Keratinocyte (primary cell): Measurements from ENCODE around the gene BNIP5. TPM values are rescaled to one million over a fixed set of nuclear protein-coding genes. Genes with fewer than 3 reads are reported as not detected.
"Not testable (repeated sequence)": the region's sequence is repeated elsewhere in the genome, so short reads cannot be mapped to it uniquely, and the experiment has no call there.

Experiments used
- DNase-seq: peaks from one replicate; pipeline ENCODE4 v3.0.0-alpha.2; 2011; ENCODE audit warnings: low read depth, missing footprints, low spot score
- FAIRE-seq: peaks from 2 replicates; lab custom pipeline; 2011; peaks lifted over from hg19 to GRCh38; lab: Jason Lieb, UNC
- H2AFZ ChIP-seq: 2 replicates; pipeline ENCODE4 v1.6.0; 2012; ENCODE audit warnings: low read length, control low read depth, inconsistent platforms; ENCODE audit not compliant: control insufficient read depth
- H3K27ac ChIP-seq: 2 replicates; pipeline ENCODE4 v1.5.1; 2011; ENCODE audit warnings: low read length; ENCODE audit not compliant: control insufficient read depth, insufficient read depth
- H3K27me3 ChIP-seq: 3 replicates; pipeline ENCODE4 v1.6.0; 2011; ENCODE audit warnings: low read length; ENCODE audit not compliant: control insufficient read depth, insufficient read depth; ENCODE audit errors: extremely low read depth
- H3K36me3 ChIP-seq, 2 experiments: 2 replicates in 1 of 2; 3 replicates in 1 of 2; pipeline ENCODE4 v1.5.1; 2011; ENCODE audit warnings: low read length in 2 of 2, mild to moderate bottlenecking in 1 of 2; ENCODE audit not compliant: control insufficient read depth in 2 of 2, insufficient read depth in 2 of 2; ENCODE audit errors: extremely low read depth in 1 of 2
- H3K4me1 ChIP-seq: 3 replicates; pipeline ENCODE4 v1.5.1; 2011; ENCODE audit warnings: low read length; ENCODE audit not compliant: control insufficient read depth, insufficient read depth; ENCODE audit errors: extremely low read depth
- H3K4me2 ChIP-seq: 3 replicates; pipeline ENCODE4 v1.6.0; 2011; ENCODE audit warnings: low read depth, low read length; ENCODE audit not compliant: control insufficient read depth, insufficient read depth; ENCODE audit errors: extremely low read depth
- H3K4me3 ChIP-seq, 3 experiments: fragments of 200-600 bp in 1 of 3; sonication (generic) in 1 of 3; 2 replicates in 2 of 3; 3 replicates in 1 of 3; pipeline ENCODE4 v1.5.1; 2011 to 2016; ENCODE audit warnings: low read length in 3 of 3, mild to moderate bottlenecking in 3 of 3, control low read depth in 2 of 3, inconsistent platforms in 1 of 3, low read depth in 1 of 3, mixed read lengths in 1 of 3, mixed run types in 1 of 3, moderate library complexity in 1 of 3; ENCODE audit not compliant: control insufficient read depth in 2 of 3, insufficient read depth in 2 of 3; ENCODE audit errors: extremely low read depth in 1 of 3
- H3K79me2 ChIP-seq: 2 replicates; pipeline ENCODE4 v1.6.0; 2012; ENCODE audit warnings: low read length; ENCODE audit not compliant: control insufficient read depth, insufficient read depth
- H3K9ac ChIP-seq: 3 replicates; pipeline ENCODE4 v1.6.0; 2011; ENCODE audit warnings: low read length; ENCODE audit not compliant: control insufficient read depth, insufficient read depth; ENCODE audit errors: extremely low read depth
- H3K9me1 ChIP-seq: 3 replicates; pipeline ENCODE4 v1.6.0; 2011; ENCODE audit warnings: low read length; ENCODE audit not compliant: control insufficient read depth, insufficient read depth; ENCODE audit errors: extremely low read depth
- H3K9me3 ChIP-seq: 2 replicates; pipeline ENCODE4 v1.5.1; 2012; ENCODE audit warnings: low read depth, low read length; ENCODE audit not compliant: control insufficient read depth
- H4K20me1 ChIP-seq: 3 replicates; pipeline ENCODE4 v1.6.0; 2011; ENCODE audit warnings: low read length; ENCODE audit not compliant: control insufficient read depth, insufficient read depth; ENCODE audit errors: extremely low read depth
- CTCF ChIP-seq, 3 experiments: IDR thresholded peaks in 1 of 3; conservative IDR thresholded peaks in 1 of 3; optimal IDR thresholded peaks in 1 of 3; 2 replicates in 2 of 3; 3 replicates in 1 of 3; pipeline versions ENCODE3 to v1.5.1; 2011; ENCODE audit warnings: low read length in 3 of 3, mild to moderate bottlenecking in 3 of 3, moderate library complexity in 2 of 3, control low read depth in 1 of 3, inconsistent platforms in 1 of 3; ENCODE audit not compliant: insufficient read depth in 2 of 3; ENCODE audit errors: extremely low read depth in 1 of 3
- EZH2 ChIP-seq: IDR thresholded peaks from one replicate; pipeline ENCODE4 v1.6.1; 2012; ENCODE audit warnings: inconsistent platforms, mild to moderate bottlenecking, low read length, moderate library complexity
- dilution Hi-C: fragments of 300-500 bp; cut with MboI; formaldehyde crosslinking; loops from one replicate; pipeline ENCODE4 v1.7.0; 2020; ENCODE audit warnings: low sequenced_read_pairs; ENCODE audit not compliant: extremely low pct_ligation_motif_present
- polyA plus RNA-seq, 5 experiments: library from polyadenylated mRNA; depleted of rRNA in 3 of 5; stranded (reverse) in 3 of 5; stranded (forward) in 1 of 5; unstranded in 1 of 5; fragments of >200 nt; gene quantifications; 1 replicate in 1 of 5; 2 replicates in 3 of 5; 3 replicates in 1 of 5; pipeline versions ENCODE4 v1.2.1 to v1.2.3, GENCODE V29; 2011 to 2012; ENCODE audit warnings: missing spikeins in 2 of 5, low read depth in 1 of 5, low replicate concordance in 1 of 5

Gene BNIP5
- polyA plus RNA-seq, 1 donor (not counting 4 experiments of a cell fraction or from before 2014, with no cell fraction given): not detected

- dilution Hi-C loops: no loop called here
- Histone ChIP-seq H3K36me3 (no peaks in the 10 kb centered on the region), H3K27ac (no peak overlapping the region), H3K9ac (no peak overlapping the region), H2AFZ (no peak overlapping the region), H3K79me2 (no peaks in the 10 kb centered on the region), H3K9me3 (no peaks in the 10 kb centered on the region), H3K27me3 (peaks cover 26% of the 10 kb centered on the region), H3K4me2 (no peak overlapping the region), H4K20me1 (no peaks in the 10 kb centered on the region), H3K9me1 (no peaks in the 10 kb centered on the region), H3K4me3 (no peak overlapping the region), H3K4me1 (peaks cover 5% of the 10 kb centered on the region)
- DNase-seq: no peak
- no peak for FAIRE-seq
- TF ChIP-seq CTCF (optimal IDR thresholded peaks at IDR 0.05 in 1 of 3, IDR thresholded peaks at IDR 0.05 in 1 of 3, conservative IDR thresholded peaks at IDR 0.05 in 1 of 3; ENCODE audit: extremely low read depth in 1 of 3, insufficient read depth in 2 of 3, low read length in 3 of 3): no peak
- no peak for TF ChIP-seq EZH2
Observed at GRCh38 chr6:36339146-36339545, 2.5 kb upstream of the BNIP5 start.

GRCh38 chr6:36338223-36338622 is 1.5 kb upstream of the BNIP5 start:
- H3K9ac ChIP-seq, dilution Hi-C loops, H3K9me3 ChIP-seq, H3K79me2 ChIP-seq, H2AFZ ChIP-seq, H3K4me2 ChIP-seq, H3K9me1 ChIP-seq, FAIRE-seq, H3K4me3 ChIP-seq, H3K4me1 ChIP-seq, H3K27ac ChIP-seq, DNase-seq, H4K20me1 ChIP-seq, H3K36me3 ChIP-seq: not testable (repeated sequence)
- peaks cover 33% of the 10 kb centered on the region for H3K27me3 ChIP-seq

- Histone ChIP-seq H3K4me3 (no peak overlapping the region), H2AFZ (no peak overlapping the region), H3K79me2 (no peaks in the 10 kb centered on the region), H3K9me1 (no peaks in the 10 kb centered on the region), H3K4me2 (no peak overlapping the region), H3K27me3 (peaks cover 34% of the 10 kb centered on the region), H3K4me1 (peaks cover 5% of the 10 kb centered on the region), H3K9ac (no peak overlapping the region), H3K9me3 (no peaks in the 10 kb centered on the region), H4K20me1 (no peaks in the 10 kb centered on the region), H3K27ac (no peak overlapping the region), H3K36me3 (no peaks in the 10 kb centered on the region)
- dilution Hi-C loops: no loop called here
- TF ChIP-seq CTCF (optimal IDR thresholded peaks at IDR 0.05 in 1 of 3, IDR thresholded peaks at IDR 0.05 in 1 of 3, conservative IDR thresholded peaks at IDR 0.05 in 1 of 3; ENCODE audit: extremely low read depth in 1 of 3, insufficient read depth in 2 of 3, low read length in 3 of 3) (no peak), EZH2 (no peak)
- DNase-seq (no peak), FAIRE-seq (no peak)
Observed at GRCh38 chr6:36337814-36338213, 1.1 kb upstream of the BNIP5 start.
